ENCODE results near the gene REV3L. TPM values are rescaled to one million over a fixed set of nuclear protein-coding genes. Genes with fewer than 3 reads are reported as not detected.

The REV3L gene
- total and polyA plus RNA-seq, 2 of the 13 experiments (the other 11 are each of a cell fraction or from before 2014, with no cell fraction given), result 12.8 to 31.3 TPM

- TF ChIP-seq ZNF383 (CRISPR knock-in tag; IDR thresholded peaks at IDR 0.05; ENCODE audit: borderline replicate concordance) (no peak), ZNF33A (CRISPR knock-in tag; IDR thresholded peaks at IDR 0.05; ENCODE audit: borderline replicate concordance) (0 out of 2 replicates have a peak, but pooled peaks have one; percentile 30), PRPF4 (IDR thresholded peaks at IDR 0.05; ENCODE audit: low read depth, low read length, poor library complexity, severe bottlenecking) (peak; percentile 30), NFYB (CRISPR knock-in tag; IDR thresholded peaks at IDR 0.05) (peak; percentile 21; the same call in 1 of the 2 replicates), ZNF224 (CRISPR knock-in tag; IDR thresholded peaks at IDR 0.05) (no peak; the same call in 1 of the 2 replicates), ZNF367 (CRISPR knock-in tag; IDR thresholded peaks at IDR 0.05; ENCODE audit: borderline replicate concordance) (peak; percentile 86; the same call in 1 of the 2 replicates), ZNF672 (CRISPR knock-in tag; IDR thresholded peaks at IDR 0.05) (peak; percentile 89; the same call in 1 of the 2 replicates), DRAP1 (CRISPR knock-in tag; IDR thresholded peaks at IDR 0.05) (peak; percentile 70), ZNF691 (CRISPR knock-in tag; IDR thresholded peaks at IDR 0.05; ENCODE audit: borderline replicate concordance, low read depth) (peak; percentile 65; the same call in 1 of the 2 replicates), HNF4A (CRISPR knock-in tag; IDR thresholded peaks at IDR 0.05) (peak; percentile 12; the same call in 1 of the 2 replicates), ZNF24 (IDR thresholded peaks at IDR 0.05) (no peak), ZSCAN20 (CRISPR knock-in tag; IDR thresholded peaks at IDR 0.05; ENCODE audit: borderline replicate concordance) (peak; percentile 75), MAFK (conservative IDR thresholded peaks at IDR 0.05 in 1 of 2, IDR thresholded peaks at IDR 0.05 in 1 of 2; ENCODE audit: low read length in 2 of 2) (0 out of 4 replicates have a peak, but pooled peaks of 1 of the 2 experiments have one; percentile 3), GPBP1L1 (CRISPR knock-in tag; IDR thresholded peaks at IDR 0.05) (no peak), SP140L (CRISPR knock-in tag; IDR thresholded peaks at IDR 0.05; ENCODE audit: borderline replicate concordance) (no peak), SP1 (IDR thresholded peaks at IDR 0.05) (no peak), SP1 (CRISPR knock-in tag; IDR thresholded peaks at IDR 0.05) (peak; percentile 96), U2AF1 (optimal IDR thresholded peaks at IDR 0.05; ENCODE audit: low read depth, low read length) (no peak), YY1 (IDR thresholded peaks at IDR 0.05; ENCODE audit: insufficient read depth, insufficient replicate concordance, low read depth, low read length) (peak; percentile 80), XRCC5 (optimal IDR thresholded peaks at IDR 0.05; ENCODE audit: low read length) (peak; percentile 81), MXD3 (CRISPR knock-in tag; IDR thresholded peaks at IDR 0.05) (peak; percentile 8), GATA4 (IDR thresholded peaks at IDR 0.05; ENCODE audit: borderline replicate concordance, low read depth) (peak; percentile 61; the same call in 1 of the 2 replicates), ZFP36L2 (CRISPR knock-in tag; IDR thresholded peaks at IDR 0.05) (no peak), ZBTB38 (CRISPR knock-in tag; IDR thresholded peaks at IDR 0.05) (peak; percentile 16; the same call in 1 of the 2 replicates), YEATS2 (CRISPR knock-in tag; IDR thresholded peaks at IDR 0.05; ENCODE audit: borderline replicate concordance) (peak; percentile 45; the same call in 1 of the 2 replicates), SP4 (CRISPR knock-in tag; IDR thresholded peaks at IDR 0.05) (peak; percentile 84), HMG20A (CRISPR knock-in tag; IDR thresholded peaks at IDR 0.05; ENCODE audit: borderline replicate concordance) (no peak), SETDB1 (CRISPR knock-in tag; IDR thresholded peaks at IDR 0.05; ENCODE audit: borderline replicate concordance) (no peak), FOXK2 (IDR thresholded peaks at IDR 0.05) (0 out of 2 replicates have a peak, but pooled peaks have one; percentile 42)
These were observed at the start of gene REV3L (continued) for GRCh38 chr6:111482959-111483735.

All from HepG2 (cell line).